Esophagus squamous epithelium (tissue), 5 donors: Measurements from ENCODE around the gene GPR151. TPM values are rescaled to one million over a fixed set of nuclear protein-coding genes. Genes with fewer than 3 reads are reported as not detected.

ENCODE experiments used
- DNase-seq: peaks from one replicate; lab custom pipeline; 2025; lab: John Stamatoyannopoulos, UW
- H3K27ac ChIP-seq, 4 donors: fragments of 200-600 bp; sonication (generic); one replicate each; pipeline ENCODE4 v1.5.1; 2016 to 2019; ENCODE audit warnings: mild to moderate bottlenecking in 1 of 4
- H3K27me3 ChIP-seq, 4 donors: fragments of 200-600 bp; sonication (generic); 1 replicate in 3 of 4; 2 replicates in 1 of 4; pipeline versions ENCODE4 v1.5.1 to v1.6.0; 2017 to 2021; ENCODE audit warnings: antibody characterized with exemption in 1 of 4
- H3K36me3 ChIP-seq, 3 donors: fragments of 200-600 bp; sonication (generic); one replicate each; pipeline ENCODE4 v1.5.1; 2016 to 2019
- H3K4me1 ChIP-seq, 3 donors: fragments of 200-600 bp; sonication (generic); one replicate each; pipeline ENCODE4 v1.5.1; 2017 to 2019
- H3K4me3 ChIP-seq, 4 donors: fragments of 200-600 bp; sonication (generic); 1 replicate in 3 of 4; 2 replicates in 1 of 4; pipeline ENCODE4 v1.5.1; 2016 to 2019; ENCODE audit warnings: mild to moderate bottlenecking in 2 of 4, moderate library complexity in 1 of 4
- H3K9me3 ChIP-seq, 3 donors: fragments of 200-600 bp; sonication (generic); one replicate each; pipeline ENCODE4 v1.5.1; 2016 to 2019
- POLR2A ChIP-seq, 4 donors: fragments of 450-650 bp; IDR thresholded peaks; one replicate each; pipeline ENCODE4 v1.6.1; 2017; ENCODE audit warnings: antibody characterized with exemption in 4 of 4, mild to moderate bottlenecking in 4 of 4, moderate library complexity in 3 of 4
- WGBS, 2 donors: methylation state at CpG; one replicate each; pipeline ENCODE4 v1.1.5; 2018; 5-methylcytosine and 5-hydroxymethylcytosine counted together
- intact Hi-C: fragments of 100-400 bp; cut with DNase I; formaldehyde crosslinking; loops from one replicate; pipeline ENCODE4 v1.15.0; 2022
- total RNA-seq, 4 donors: library from RNA; depleted of rRNA; stranded (reverse); fragments of >200 nt; gene quantifications; one replicate each; pipeline ENCODE4 v1.1.0, GENCODE V29; 2016
- TF ChIP-seq, protein P1 (sequence below), 6 experiments: fragments of 450-650 bp in 4 of 6; fragments of 200-600 bp in 2 of 6; sonication (generic) in 2 of 6; IDR thresholded peaks; one replicate each; pipeline ENCODE4 v1.5.1; 2016 to 2019; ENCODE audit warnings: antibody characterized with exemption in 6 of 6, mild to moderate bottlenecking in 4 of 6, moderate library complexity in 4 of 6
- donor health status: DM: yes; HTN: yes; CAD: no.

GPR151 gene
- total RNA-seq, 4 donors from 2014 or later: not detected

DNA sequence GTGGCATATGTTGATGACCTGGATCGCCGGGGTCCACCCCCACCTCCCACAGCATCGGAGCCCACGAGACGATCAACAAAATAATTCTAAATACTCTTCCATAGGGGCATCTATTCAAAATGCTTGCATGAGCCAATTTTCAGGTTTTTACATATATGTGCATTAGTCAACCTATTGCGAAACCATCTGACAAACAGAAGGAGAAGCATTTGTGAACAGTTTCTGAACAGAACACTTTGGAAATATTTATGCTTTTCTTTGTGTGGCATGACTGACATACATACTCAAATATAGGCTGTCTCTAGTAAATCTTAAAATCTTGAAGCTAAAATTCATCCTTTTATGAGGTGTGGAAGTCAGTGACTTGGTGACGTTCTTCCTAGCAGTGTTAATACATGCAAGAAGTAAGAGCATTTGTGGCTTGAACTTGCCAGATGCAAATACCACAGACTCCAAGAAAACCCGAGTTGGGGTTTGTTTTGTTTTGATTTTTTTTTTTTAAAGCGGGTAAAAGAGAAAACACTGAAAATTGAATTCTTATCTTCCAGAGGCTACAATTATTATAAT is 5.3 kb downstream of the GPR151 start:
- peaks cover 10 to 79% (median 12%) of the 10 kb centered on the region in 3 donors for H3K36me3 ChIP-seq
- intact Hi-C loops: no loop called here

DNA sequence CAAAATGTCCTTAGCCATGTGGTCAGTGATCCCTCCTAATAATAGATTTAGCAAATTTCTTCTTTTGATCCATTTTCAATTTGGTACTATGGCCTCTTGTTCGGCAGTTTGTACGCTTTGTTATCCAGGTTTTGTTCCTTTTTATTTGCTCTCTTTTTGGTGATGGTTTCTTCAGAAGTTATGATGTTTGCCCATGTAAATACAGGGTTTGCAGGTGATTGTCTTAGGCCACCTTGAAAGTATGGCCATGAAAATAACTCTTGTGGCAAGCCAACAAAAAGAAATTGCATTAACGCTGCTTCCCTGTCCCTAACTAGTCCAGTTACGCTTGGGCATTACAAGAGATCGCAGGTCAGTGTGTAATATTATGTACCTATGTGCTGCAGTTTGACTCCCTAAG is 8.6 kb downstream of the GPR151 start:
- no peak for DNase-seq
- Histone ChIP-seq H3K4me1 (no peaks in the 10 kb centered on the region), H3K27ac (no peak overlapping the region), H3K9me3 (no peaks in the 10 kb centered on the region), H3K36me3 (peaks cover 12 to 100% (median 21%) of the 10 kb centered on the region in 3 donors), H3K27me3 (no peaks in the 10 kb centered on the region), H3K4me3 (no peak overlapping the region)
- 92 to 95% methylated on average over 5 of the region's 5 CpGs for WGBS, 2 donors
- intact Hi-C loops: no loop called here
- no peak for TF ChIP-seq POLR2A (IDR thresholded peaks at IDR 0.05)

More for the DNA sequence above, 5.3 kb downstream of the GPR151 start:
- Histone ChIP-seq H3K4me1 (no peaks in the 10 kb centered on the region), H3K27me3 (no peaks in the 10 kb centered on the region), H3K27ac (no peak overlapping the region), H3K9me3 (no peaks in the 10 kb centered on the region), H3K4me3 (no peak overlapping the region)
- TF ChIP-seq, protein P1, sequence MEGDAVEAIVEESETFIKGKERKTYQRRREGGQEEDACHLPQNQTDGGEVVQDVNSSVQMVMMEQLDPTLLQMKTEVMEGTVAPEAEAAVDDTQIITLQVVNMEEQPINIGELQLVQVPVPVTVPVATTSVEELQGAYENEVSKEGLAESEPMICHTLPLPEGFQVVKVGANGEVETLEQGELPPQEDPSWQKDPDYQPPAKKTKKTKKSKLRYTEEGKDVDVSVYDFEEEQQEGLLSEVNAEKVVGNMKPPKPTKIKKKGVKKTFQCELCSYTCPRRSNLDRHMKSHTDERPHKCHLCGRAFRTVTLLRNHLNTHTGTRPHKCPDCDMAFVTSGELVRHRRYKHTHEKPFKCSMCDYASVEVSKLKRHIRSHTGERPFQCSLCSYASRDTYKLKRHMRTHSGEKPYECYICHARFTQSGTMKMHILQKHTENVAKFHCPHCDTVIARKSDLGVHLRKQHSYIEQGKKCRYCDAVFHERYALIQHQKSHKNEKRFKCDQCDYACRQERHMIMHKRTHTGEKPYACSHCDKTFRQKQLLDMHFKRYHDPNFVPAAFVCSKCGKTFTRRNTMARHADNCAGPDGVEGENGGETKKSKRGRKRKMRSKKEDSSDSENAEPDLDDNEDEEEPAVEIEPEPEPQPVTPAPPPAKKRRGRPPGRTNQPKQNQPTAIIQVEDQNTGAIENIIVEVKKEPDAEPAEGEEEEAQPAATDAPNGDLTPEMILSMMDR (IDR thresholded peaks at IDR 0.05): no peak
- TF ChIP-seq POLR2A (IDR thresholded peaks at IDR 0.05): no peak
- WGBS, 2 donors: 81% methylated on average over 9 of the region's 9 CpGs
- no peak for DNase-seq

DNA sequence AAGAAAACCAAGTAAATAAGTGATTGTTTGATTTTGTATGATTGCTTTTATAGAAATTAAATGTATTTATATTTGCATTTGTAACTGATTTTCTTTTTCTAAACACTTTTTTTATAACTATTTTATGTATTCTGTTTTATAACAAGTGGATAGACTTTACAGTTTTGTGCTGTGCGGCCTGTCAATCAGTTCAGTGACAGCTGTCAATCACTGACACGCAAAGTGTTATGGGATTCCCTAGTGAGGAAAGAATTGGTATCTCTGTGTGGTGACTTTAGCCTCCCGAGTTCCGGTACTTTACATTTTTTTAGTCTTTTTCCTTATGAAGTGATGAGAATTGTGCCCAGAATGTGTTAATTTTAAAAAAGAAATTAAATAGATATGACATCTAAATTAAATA is 16.3 kb downstream of the GPR151 start:
- H3K36me3 ChIP-seq: peaks cover 0 to 82% (median 11%) of the 10 kb centered on the region in 3 donors
- intact Hi-C loops: no loop called here
- TF ChIP-seq, protein P1 (IDR thresholded peaks at IDR 0.05): no peak
- no peak for TF ChIP-seq POLR2A (IDR thresholded peaks at IDR 0.05)
- 95 to 96% methylated on average over 4 of the region's 4 CpGs for WGBS, 2 donors
- no peaks in the 10 kb centered on the region for H3K27me3 ChIP-seq
- H3K27ac ChIP-seq: no peak overlapping the region
- H3K4me1 ChIP-seq: no peaks in the 10 kb centered on the region
- H3K4me3 ChIP-seq: no peak overlapping the region
- DNase-seq: no peak
- no peaks in the 10 kb centered on the region for H3K9me3 ChIP-seq

DNA sequence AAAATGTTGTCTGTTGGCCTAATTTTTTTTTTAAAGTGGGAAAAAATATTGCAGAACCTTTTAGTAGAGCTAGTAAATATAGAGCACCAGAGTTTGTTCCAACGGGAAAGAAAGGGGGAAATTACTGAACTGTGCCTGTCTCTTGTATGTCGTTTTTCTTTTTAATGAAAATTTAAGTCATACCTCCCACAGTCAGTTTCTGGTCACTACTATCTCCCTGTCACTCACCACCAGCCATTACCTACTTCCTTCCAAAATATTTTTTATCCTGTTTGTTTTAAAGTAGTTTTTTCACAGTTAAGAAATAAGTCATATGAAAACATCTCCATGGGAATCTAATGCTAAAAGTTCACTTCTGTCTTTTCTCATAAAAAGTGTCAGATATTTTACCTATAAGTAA is 21.3 kb downstream of the GPR151 start:
- Histone ChIP-seq H3K4me1 (no peaks in the 10 kb centered on the region), H3K4me3 (no peak overlapping the region), H3K36me3 (peaks cover 0 to 67% (median 8%) of the 10 kb centered on the region in 3 donors), H3K9me3 (no peaks in the 10 kb centered on the region), H3K27ac (no peak overlapping the region), H3K27me3 (no peaks in the 10 kb centered on the region)
- no peak for DNase-seq
- intact Hi-C loops: no loop called here
- 69 to 76% methylated on average over 2 of the region's 2 CpGs for WGBS, 2 donors
- TF ChIP-seq POLR2A (IDR thresholded peaks at IDR 0.05): no peak
- TF ChIP-seq, protein P1 (IDR thresholded peaks at IDR 0.05): no peak

DNA sequence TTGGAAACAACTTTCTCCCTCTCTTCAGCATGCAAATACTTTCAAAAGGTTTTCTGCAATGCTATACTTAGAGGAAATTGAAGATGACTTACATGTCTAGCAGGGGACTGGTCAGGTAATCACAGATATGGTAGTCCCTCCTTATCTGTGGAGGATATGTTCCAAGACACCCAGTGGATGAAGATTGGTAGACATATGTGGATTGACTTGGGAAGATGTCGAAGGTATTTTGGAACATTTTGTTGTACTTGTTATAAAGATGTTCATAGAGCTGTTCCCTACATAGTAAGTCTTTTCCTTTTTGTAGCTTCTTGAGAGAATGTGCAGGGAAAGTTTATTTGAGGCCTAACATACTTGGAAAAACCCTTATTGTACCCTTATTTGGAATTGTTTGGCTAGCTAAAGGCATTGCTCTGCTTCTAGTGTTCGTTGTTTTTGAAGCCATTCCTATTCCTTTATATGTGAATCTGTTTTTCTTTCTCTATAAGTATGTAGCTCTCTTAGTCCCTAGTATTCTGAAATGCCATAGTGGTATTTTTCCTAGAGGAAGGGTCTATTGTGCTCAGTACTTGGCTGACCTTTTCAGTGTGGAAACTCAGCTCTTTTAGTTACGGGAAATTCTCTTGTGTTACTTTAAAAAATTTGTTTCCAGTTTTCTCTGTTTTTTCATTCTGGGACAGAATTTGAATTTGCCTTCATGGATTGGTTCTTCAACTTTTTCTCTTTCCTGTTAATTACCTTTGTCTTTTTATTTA is 25.7 kb downstream of the GPR151 start:
- no peak for DNase-seq
- 75% methylated on average over 3 of the region's 3 CpGs for WGBS, 2 donors
- Histone ChIP-seq H3K27me3 (no peaks in the 10 kb centered on the region), H3K9me3 (no peaks in the 10 kb centered on the region), H3K27ac (no peak overlapping the region), H3K4me1 (no peaks in the 10 kb centered on the region), H3K36me3 (peaks cover 0 to 75% (median 0%) of the 10 kb centered on the region in 3 donors), H3K4me3 (no peak overlapping the region)
- intact Hi-C loops: no loop called here
- TF ChIP-seq, protein P1 (IDR thresholded peaks at IDR 0.05): no peak
- TF ChIP-seq POLR2A (IDR thresholded peaks at IDR 0.05): no peak
